Measurements from ENCODE around the gene TMCC2.

DNA sequence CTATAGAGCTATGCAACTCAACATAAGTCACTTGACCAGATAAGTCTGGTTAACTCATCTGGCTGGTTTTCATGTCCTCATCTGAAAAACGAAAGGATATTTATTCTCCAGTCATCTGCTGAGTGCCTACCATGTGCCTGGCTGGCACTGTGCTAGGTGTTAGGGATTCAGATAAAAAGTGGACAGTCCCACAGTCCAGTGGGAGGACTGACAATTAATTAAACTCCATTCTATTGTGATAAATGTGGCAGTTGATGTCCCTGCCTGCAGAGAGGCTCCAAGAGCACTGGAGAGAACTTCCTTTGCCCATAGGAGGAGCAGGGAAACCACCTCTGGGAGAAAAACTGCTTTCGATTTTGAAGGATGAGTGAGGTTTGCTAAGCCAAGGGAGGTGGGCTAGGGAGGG lies 88.4 kb downstream of the TMCC2 start:
- TF ChIP-seq, protein P1, sequence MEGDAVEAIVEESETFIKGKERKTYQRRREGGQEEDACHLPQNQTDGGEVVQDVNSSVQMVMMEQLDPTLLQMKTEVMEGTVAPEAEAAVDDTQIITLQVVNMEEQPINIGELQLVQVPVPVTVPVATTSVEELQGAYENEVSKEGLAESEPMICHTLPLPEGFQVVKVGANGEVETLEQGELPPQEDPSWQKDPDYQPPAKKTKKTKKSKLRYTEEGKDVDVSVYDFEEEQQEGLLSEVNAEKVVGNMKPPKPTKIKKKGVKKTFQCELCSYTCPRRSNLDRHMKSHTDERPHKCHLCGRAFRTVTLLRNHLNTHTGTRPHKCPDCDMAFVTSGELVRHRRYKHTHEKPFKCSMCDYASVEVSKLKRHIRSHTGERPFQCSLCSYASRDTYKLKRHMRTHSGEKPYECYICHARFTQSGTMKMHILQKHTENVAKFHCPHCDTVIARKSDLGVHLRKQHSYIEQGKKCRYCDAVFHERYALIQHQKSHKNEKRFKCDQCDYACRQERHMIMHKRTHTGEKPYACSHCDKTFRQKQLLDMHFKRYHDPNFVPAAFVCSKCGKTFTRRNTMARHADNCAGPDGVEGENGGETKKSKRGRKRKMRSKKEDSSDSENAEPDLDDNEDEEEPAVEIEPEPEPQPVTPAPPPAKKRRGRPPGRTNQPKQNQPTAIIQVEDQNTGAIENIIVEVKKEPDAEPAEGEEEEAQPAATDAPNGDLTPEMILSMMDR (IDR thresholded peaks at IDR 0.05): no peak
- TF ChIP-seq ZFX (IDR thresholded peaks at IDR 0.05; ENCODE audit: borderline replicate concordance): no peak
